IPS DF 19.7 (cell line): Measurements from ENCODE around the gene MED17.
A peak's percentile ranks its signal among the peaks of the same experiment; 100 is the strongest.

ENCODE experiments used
- DNase-seq: peaks from one replicate; pipeline ENCODE4 v3.0.0-alpha.2; 2013; ENCODE audit warnings: low read depth, low spot score

MED17 gene

GRCh38 chr11:93817426-93818348, 33.6 kb downstream of the MED17 start:
- DNase-seq = no peak

- DNase-seq = peak; percentile 15
Observed at GRCh38 chr11:93819966-93820695, 36.0 kb downstream of the MED17 start.

GRCh38 chr11:93820847-93821246, 36.8 kb downstream of the MED17 start:
- no peak for DNase-seq

GRCh38 chr11:93821617-93822016, 37.5 kb downstream of the MED17 start:
- DNase-seq = no peak

GRCh38 chr11:93822359-93822758, 38.3 kb downstream of the MED17 start:
- DNase-seq = no peak

- no peak for DNase-seq
Observed at GRCh38 chr11:93823210-93823609, 39.1 kb downstream of the MED17 start.

- DNase-seq = no peak
Observed at GRCh38 chr11:93827363-93827762, 43.3 kb downstream of the MED17 start.

GRCh38 chr11:93829598-93829997, 45.5 kb downstream of the MED17 start:
- no peak for DNase-seq

GRCh38 chr11:93831343-93832127, 47.5 kb downstream of the MED17 start:
- no peak for DNase-seq

- no peak for DNase-seq
Observed at GRCh38 chr11:93832780-93833179, 48.7 kb downstream of the MED17 start.

GRCh38 chr11:93838967-93839366, 54.9 kb downstream of the MED17 start:
- peak; percentile 17 for DNase-seq

GRCh38 chr11:93840180-93840579, 56.1 kb downstream of the MED17 start:
- DNase-seq = no peak

GRCh38 chr11:93840981-93841380, 56.9 kb downstream of the MED17 start:
- DNase-seq = no peak

- no peak for DNase-seq
Observed at GRCh38 chr11:93841446-93841845, 57.4 kb downstream of the MED17 start.

- no peak for DNase-seq
Observed at GRCh38 chr11:93842034-93842433, 58.0 kb downstream of the MED17 start.

GRCh38 chr11:93842461-93842860, 58.4 kb downstream of the MED17 start:
- DNase-seq = no peak

GRCh38 chr11:93843906-93844305, 59.8 kb downstream of the MED17 start:
- DNase-seq = no peak

GRCh38 chr11:93844568-93844967, 60.5 kb downstream of the MED17 start:
- no peak for DNase-seq

GRCh38 chr11:93845181-93846092, 61.4 kb downstream of the MED17 start:
- DNase-seq = no peak

- no peak for DNase-seq
Observed at GRCh38 chr11:93846411-93846810, 62.3 kb downstream of the MED17 start.

- DNase-seq = no peak
Observed at GRCh38 chr11:93849201-93849600, 65.1 kb downstream of the MED17 start.
